ENCODE measurements around the gene TCERG1L.

- TF ChIP-seq CTCF (conservative IDR thresholded peaks at IDR 0.05; ENCODE audit: low read length) = no peak
- TF ChIP-seq EZH2phosphoT487 (IDR thresholded peaks at IDR 0.05; ENCODE audit: borderline replicate concordance) = no peak
These were observed 227.4 kb downstream of the TCERG1L start for GRCh38 chr10:131083915-131084790.
